GM19193 (cell line): ENCODE data around the gene RETREG3.

Experiments
- POLR2A ChIP-seq: IDR thresholded peaks from 4 replicates; pipeline ENCODE4 v1.6.1; 2011; ENCODE audit not compliant: insufficient read depth, insufficient read length; ENCODE audit errors: extremely low read depth

Gene RETREG3, protein sequence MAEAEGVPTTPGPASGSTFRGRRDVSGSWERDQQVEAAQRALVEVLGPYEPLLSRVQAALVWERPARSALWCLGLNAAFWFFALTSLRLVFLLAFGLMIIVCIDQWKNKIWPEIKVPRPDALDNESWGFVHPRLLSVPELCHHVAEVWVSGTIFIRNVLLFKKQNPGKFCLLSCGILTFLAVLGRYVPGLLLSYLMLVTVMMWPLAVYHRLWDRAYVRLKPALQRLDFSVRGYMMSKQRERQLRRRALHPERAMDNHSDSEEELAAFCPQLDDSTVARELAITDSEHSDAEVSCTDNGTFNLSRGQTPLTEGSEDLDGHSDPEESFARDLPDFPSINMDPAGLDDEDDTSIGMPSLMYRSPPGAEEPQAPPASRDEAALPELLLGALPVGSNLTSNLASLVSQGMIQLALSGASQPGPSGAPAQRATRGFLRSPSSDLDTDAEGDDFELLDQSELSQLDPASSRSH

DNA sequence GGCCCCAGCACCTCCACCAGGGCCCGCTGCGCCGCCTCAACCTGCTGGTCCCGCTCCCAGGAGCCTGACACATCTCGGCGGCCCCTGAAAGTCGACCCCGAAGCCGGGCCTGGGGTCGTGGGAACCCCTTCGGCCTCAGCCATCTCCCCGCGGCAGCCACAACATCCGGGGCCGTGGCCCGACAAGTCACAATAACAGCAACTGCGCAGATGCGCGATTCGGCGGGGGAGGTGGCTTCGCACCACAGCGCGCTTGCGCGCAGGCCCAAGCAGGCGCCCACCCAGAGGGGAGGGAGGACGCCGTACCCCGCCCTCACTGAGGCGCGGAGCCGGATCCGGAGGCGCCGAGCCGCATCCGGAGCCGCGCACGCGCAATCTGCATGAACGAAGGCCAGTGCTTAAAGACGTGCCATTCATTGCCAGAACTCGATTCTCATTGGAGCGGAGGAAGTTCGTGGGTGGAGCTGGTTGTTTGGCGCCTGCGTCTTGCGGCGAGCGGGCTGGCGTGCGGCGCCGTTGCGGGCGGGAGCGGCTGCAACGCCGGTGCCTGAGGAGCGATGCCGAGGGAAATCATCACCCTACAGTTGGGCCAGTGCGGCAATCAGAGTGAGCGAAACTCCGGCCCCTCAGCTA is at the start of gene RETREG3, which contains the start of gene TUBG1:
Gene RETREG3 (minus strand): TSS at position 193 of the 632 bp plus-strand sequence. CDS start 50 bp downstream, at position 143.
Gene TUBG1 (plus strand): TSS at position 502 of the 632 bp plus-strand sequence. CDS start 55 bp downstream, at position 557.
- peak; percentile 89 for TF ChIP-seq POLR2A

DNA sequence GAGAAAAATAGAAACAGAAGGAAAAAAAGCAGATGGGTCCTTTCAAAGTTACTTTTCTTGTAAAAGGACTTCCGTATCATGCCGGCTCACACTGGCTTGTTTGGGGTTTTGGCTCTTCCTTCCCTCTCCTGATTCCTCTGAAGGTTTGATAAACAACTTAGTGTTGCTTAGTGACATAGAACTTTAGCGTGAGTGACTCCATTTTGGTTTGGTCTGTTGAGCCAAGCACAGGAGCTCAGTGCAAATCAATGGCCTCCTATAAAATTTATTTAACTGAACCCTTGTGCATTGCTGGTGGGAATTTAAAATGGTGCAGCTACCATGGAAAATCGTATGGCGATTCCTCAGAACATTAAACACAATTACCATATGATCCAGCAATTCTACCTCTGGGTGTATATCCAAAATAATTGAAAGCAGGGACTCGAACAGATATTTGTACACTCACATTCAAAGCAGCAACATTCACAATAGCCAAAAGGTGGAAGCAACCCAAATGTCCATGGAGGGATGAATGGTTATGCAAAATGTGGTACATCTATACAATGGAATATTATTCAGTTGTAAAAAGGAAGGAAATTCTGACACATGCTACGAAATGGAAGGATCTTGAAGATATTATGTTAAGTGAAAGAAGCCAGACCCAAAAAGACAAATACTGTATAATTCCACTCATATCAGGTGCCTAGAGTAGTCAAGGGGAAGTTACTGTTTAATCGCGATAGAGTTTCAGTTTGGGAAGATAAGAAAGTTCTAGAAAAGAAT is 48.8 kb upstream of the RETREG3 start:
- TF ChIP-seq POLR2A: no peak

DNA sequence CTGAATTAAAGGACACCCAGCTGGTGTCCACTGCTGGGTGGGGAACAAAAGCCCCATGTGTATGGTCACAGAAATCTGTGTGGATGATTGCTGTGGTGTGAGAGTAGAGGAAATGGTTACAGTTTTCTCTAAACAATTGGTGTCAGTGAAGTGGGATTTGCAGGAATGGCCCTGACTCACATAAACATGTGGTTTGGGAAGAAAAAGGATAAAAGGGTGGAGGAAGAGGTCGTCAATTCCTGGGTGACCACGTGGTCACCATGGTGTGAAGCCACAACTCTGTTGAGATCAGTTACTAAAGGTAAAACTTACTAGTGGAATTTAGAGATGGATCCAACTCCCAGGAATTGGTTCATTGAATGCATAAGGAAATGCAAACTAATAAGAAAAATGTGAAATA is 46.4 kb upstream of the RETREG3 start:
- no peak for TF ChIP-seq POLR2A

DNA sequence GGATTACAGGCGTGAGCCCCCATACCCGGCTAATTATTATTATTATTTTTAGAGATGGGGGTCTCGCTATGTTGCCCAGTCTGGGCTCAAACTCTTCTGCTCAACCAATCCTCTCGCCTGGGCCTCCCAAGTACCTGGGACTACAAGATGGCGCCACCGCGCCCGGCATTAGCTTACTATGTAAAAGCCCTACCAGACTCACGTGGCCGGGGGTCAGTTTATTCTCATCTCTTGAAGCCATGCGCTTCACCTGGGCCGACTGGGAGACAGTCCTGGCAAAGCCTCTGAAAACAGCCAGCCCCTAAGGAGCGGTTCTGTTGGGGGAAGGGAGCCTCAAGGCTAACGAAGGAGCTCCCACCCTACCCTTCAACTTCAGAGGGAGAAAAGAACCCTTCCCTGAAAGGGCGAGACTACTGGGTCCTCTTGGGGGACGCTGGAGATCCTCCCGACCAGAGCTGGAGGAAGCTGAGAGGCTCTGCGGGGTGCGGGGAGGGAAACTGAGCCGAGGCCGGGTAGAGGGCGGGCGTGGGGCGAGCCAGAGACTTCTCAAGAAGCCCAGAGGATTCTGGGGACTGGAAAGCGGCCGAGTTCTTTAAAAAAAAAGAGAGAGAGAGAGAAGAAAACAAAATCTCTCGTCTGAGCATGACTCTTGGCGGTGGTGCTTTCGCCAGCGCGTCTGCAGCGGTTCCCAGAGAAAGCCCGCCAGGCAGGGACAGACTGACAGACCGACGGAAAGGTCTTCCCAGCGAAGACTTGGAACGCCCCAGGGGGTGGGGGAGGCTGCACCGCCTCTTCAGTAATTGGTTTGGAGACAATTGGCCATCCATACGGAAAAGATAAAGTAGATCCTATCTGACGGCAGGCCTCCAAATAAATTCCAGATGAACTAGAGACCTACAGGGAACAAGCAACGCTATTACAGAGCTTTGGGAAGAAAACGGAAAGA is 44.3 kb upstream of the RETREG3 start:
- no peak for TF ChIP-seq POLR2A

DNA sequence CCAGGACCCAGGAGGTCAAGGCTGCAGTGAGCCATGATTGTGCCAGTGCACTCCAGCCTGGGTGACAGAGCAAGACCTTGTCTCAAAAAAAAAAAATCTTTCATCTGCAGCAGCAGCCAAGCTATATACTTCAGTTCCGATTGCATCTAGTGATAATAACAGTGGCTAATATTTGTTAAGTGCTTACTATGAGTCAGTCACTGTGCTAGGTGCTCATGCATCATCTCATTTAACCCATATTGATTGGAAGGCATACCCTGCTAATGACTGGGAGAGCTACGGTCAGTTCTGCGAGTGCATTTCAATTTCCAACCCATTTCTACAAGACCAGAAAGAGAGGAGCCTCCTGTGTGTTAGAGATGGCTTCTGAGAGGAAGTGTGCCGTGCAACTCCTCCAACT is 42.2 kb upstream of the RETREG3 start:
- TF ChIP-seq POLR2A: no peak

DNA sequence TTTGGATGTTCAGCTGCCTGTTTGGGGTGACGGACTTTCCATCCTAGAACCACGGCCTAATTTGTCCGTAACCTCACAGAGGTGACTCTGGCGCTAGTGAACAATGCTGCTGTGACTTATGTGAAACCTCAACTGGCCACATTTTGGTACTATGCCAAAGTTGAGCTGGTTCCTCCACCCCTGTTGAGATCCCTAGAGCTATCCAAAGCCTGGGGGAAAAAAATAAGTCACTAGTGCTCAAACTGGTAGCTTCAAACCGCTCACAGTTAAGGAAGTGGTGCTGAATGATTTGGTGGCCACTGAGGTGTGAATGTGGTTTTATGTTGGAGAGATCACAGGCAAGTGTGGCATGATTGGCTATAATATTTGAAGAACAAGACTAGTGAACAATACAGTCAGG is 38.6 kb upstream of the RETREG3 start:
- TF ChIP-seq POLR2A: no peak

DNA sequence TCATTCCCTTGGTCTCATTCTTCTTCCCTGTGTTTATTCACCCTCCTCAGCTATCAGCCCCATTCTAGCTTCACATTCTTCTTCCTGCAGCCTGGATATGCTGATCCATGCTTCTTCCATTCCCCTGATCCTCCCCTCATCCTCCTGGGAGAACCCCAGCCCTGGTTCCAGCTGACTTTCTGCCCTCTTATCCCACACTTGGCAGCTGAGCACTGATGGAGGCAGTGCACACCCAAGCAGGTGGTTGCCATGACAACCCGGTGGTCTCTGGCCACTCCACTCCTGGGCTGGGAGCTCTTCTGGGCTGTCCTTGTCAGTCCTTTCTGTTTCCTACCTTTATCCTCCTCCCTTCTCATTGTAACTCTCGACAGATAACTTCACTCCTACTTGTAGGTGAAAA is 33.2 kb upstream of the RETREG3 start:
- TF ChIP-seq POLR2A: no peak

DNA sequence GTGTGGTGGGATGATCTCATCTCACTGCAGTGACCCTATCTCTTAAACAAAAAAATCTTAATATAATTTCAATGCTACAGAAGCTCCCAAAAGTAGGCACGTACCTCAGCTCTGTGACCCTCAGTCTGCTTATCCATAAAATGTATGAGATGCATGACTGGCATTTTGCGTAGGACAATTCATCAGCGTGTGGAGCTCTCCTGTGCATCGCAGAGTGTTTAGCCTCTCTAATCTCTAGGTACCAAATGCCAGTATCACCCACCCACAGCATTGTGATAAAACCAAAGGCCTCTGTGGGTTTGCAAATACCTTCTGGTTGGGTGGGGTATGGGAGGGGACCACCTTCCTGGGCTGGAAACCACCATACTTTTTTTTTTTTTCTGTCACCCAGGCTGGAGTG is 30.9 kb upstream of the RETREG3 start:
- no peak for TF ChIP-seq POLR2A

DNA sequence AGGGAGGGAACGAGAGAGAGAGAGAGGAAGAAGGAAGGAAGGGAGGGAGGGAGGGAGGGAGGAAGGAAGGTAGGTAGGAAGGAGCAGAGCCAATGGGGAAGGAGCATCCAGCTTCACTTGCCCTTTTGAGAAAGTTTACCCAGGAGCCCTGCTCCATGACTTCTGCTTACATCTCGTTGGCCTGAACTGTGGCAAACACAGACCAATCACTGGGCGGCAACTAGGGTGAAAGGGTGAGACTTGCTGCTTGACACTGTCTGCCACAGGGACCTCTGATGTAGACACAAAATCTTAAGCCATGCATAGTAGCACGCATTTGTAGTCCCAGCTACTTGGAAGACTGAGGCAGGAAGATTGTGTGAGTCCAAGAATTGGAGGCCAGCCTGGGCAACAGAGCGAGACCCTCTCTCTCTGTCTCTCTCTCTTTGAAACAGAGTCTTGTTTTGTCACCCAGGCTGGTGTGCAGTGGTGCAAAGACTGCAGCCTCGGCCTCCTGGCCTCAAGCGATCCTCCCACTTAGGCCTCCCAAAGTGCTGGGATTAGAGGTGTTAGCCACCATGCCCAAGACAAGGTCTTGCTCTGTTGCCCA is 30.4 kb upstream of the RETREG3 start:
- TF ChIP-seq POLR2A: no peak

DNA sequence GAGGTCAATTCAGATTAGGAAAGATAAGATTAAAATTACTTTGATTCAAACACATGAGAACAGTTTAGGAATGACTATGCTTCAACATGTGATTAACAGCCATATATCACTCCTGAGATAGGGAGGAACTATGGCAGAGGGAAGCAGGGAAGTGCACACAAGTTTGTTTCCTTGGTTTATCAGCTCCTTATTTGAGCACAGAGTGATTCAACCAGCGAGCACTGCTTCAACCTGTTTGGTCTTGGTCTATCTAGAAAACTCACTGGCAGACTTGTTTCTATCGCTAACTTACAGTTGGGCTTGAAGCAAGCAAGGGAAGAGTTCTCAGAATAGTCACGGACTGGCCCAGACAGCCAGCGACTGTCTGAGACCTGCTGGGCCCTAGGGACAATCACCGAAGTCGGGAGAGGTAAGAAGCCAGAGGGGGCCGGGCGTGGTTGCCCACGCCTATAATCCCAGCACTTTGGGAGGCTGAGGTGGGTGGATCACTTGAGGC is 23.8 kb upstream of the RETREG3 start:
- no peak for TF ChIP-seq POLR2A

DNA sequence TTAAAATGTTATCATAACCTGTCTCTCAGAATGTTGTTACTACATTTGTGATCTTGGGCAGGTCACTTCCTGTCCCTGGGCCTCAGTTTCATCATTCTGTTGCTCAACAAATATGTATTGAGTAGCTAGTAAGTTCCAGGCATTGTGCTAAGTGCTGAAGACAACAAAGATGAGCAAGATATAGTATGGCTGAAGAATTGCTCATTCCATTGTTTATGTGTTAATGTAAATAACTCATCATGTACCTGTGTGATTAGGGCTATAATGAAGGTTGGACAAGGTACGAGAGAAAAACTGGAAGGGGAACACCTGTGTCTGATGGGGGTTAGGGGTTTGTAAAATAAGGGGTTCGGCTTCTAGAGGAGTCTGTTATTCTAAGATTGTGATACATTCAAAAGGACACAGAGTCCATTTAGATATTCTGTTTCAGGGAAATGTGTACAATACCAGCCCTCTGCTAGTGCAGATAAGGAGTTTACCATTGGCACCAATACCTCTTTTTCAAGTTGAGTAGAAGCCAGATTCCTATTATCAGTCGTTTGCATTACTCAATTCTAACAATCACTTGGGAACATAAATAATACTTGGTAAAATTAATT is 20.3 kb upstream of the RETREG3 start:
- TF ChIP-seq POLR2A: no peak

DNA sequence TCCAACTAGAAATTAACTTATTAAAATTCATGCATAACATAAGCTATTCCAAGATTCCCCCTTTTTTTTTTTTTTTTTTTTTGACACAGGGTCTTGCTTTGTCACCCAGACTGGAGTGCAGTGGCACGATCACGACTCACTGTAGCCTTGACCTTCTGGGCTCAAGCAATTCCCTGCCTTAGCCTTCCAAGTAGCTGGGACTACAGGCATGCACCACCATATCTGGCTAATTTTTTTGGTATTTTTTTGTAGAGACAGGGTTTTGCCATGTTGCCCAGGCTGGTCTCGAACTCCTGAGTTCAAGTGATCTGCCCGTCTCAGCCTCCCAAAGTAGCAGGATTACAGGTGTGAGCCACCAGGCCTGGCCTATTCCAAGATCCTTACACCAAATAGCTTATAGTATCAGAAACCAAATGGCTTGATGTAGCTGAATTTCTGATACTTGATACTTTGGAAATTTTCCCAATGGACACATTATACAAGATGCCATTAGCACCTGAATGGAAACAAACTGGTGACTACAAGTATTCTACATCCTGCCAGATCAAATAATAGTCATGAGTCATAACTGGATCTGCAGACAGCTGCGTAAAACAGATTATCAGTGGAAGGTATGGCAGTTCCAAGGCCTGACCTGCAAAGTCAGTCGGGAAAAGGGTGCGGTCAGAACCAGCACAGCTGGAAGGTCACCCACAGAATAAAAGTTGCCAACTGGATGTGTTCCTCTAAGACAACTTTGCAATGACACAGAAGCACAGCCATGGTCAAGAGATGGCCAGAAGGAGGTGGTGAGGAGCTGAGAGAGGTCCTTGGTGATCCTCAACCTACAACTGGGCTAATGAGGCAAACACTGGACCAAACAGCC is 14.8 kb upstream of the RETREG3 start:
- no peak for TF ChIP-seq POLR2A
